Panc1 (cell line): ENCODE data around the gene HMGCS1. TPM values are rescaled to one million over a fixed set of nuclear protein-coding genes. Genes with fewer than 3 reads are reported as not detected.

Experiments used
- ATAC-seq: fragments of 200-7000 bp; cut with Tn5 transposase; 2 replicates; pipeline ENCODE4 v1.9.1; 2020; ENCODE audit warnings: mild to moderate bottlenecking, moderate library complexity
- BruUV-seq: library from RNA; stranded (reverse); fragments of 400-500 nt; replicated peaks from 2 replicates; lab custom pipeline; 2021; lab: Mats Ljungman, UMichigan
- CTCF ChIA-PET: fragments of 300-600 bp; sonication (Branson Sonifier 250); formaldehyde crosslinking; loops from one replicate; lab custom pipeline; 2022; ENCODE audit warnings: antibody characterized with exemption; lab: Charles Lee
- POLR2A ChIA-PET: fragments of 300-600 bp; sonication (Branson Sonifier 250); formaldehyde crosslinking; loops from one replicate; lab custom pipeline; 2022; ENCODE audit warnings: antibody characterized with exemption; lab: Charles Lee
- DNase-seq: peaks from one replicate; pipeline ENCODE4 v3.0.0-alpha.2; 2010; ENCODE audit warnings: low read depth, low spot score
- H3K27ac ChIP-seq: 2 replicates; pipeline ENCODE4 v1.5.1; 2011; ENCODE audit warnings: mild to moderate bottlenecking, low read length, inconsistent platforms
- H3K27me3 ChIP-seq: fragments of 200-500 bp; sonication (Bioruptor generic); 2 replicates; pipeline ENCODE4 v1.6.0; 2014; ENCODE audit warnings: low read length, inconsistent platforms; ENCODE audit not compliant: control insufficient read depth, insufficient read depth
- H3K36me3 ChIP-seq: fragments of 200-500 bp; sonication (Bioruptor generic); 2 replicates; pipeline ENCODE4 v1.5.1; 2014; ENCODE audit warnings: inconsistent platforms, mild to moderate bottlenecking, low read length, moderate library complexity; ENCODE audit not compliant: control insufficient read depth, insufficient read depth
- H3K4me1 ChIP-seq: 2 replicates; pipeline ENCODE4 v1.5.1; 2011; ENCODE audit warnings: inconsistent platforms, mild to moderate bottlenecking, low read length, moderate library complexity; ENCODE audit not compliant: control insufficient read depth, insufficient read depth
- H3K4me3 ChIP-seq, 2 experiments: 2 replicates each; pipeline ENCODE4 v1.5.1; 2011 to 2012; ENCODE audit warnings: low read depth in 2 of 2, low read length in 2 of 2, mild to moderate bottlenecking in 2 of 2, inconsistent platforms in 1 of 2, moderate library complexity in 1 of 2
- H3K9me3 ChIP-seq: fragments of 200-500 bp; sonication (Bioruptor generic); 2 replicates; pipeline ENCODE4 v1.5.1; 2014; ENCODE audit warnings: low read depth, mild to moderate bottlenecking, inconsistent platforms, low read length, moderate library complexity; ENCODE audit not compliant: control insufficient read depth, insufficient read depth
- POLR2AphosphoS5 ChIP-seq: IDR thresholded peaks from 2 replicates; pipeline ENCODE4 v1.6.1; 2012; ENCODE audit warnings: mild to moderate bottlenecking, low read depth, low read length, moderate library complexity
- SIN3A ChIP-seq: IDR thresholded peaks from 2 replicates; pipeline ENCODE4 v1.6.1; 2012; ENCODE audit warnings: low read depth, mild to moderate bottlenecking, low read length, moderate library complexity, borderline replicate concordance; ENCODE audit not compliant: insufficient read depth
- TCF7L2 ChIP-seq: IDR thresholded peaks from 2 replicates; pipeline ENCODE4 v1.6.1; 2011; ENCODE audit warnings: mild to moderate bottlenecking, low read depth, low read length, inconsistent platforms
- in situ Hi-C: cut with HindIII; loops from 2 replicates; pipeline ENCODE4 v1.10.0; 2016; ENCODE audit warnings: low sequenced_read_pairs, low pct_unique_long_range_greater_than_20kb
- intact Hi-C: fragments of 100-400 bp; cut with micrococcal nuclease; formaldehyde crosslinking; loops from one replicate; pipeline ENCODE4 v1.10.0; 2022; ENCODE audit not compliant: unreplicated experiment
- total RNA-seq: library from RNA; stranded (reverse); gene quantifications from one replicate; pipeline ENCODE4 v1.2.1, GENCODE V29; 2021; ENCODE audit not compliant: unreplicated experiment
- TF ChIP-seq, protein P1 (sequence below), 2 experiments: IDR thresholded peaks; 2 replicates each; pipeline ENCODE4 v1.6.1; 2011 to 2012; ENCODE audit warnings: low read depth in 2 of 2, control low read depth in 1 of 2, low read length in 1 of 2, mild to moderate bottlenecking in 1 of 2, moderate library complexity in 1 of 2; ENCODE audit not compliant: insufficient read depth in 1 of 2
- TF ChIP-seq, protein P2 (sequence below): fragments of 450-650 bp; IDR thresholded peaks from 2 replicates; pipeline ENCODE4 v1.5.1; 2017; ENCODE audit warnings: mild to moderate bottlenecking

The HMGCS1 gene
- total RNA-seq, 1 experiment from 2014 or later: 66.1 TPM

GRCh38 chr5:43294226-43294625, 19.0 kb downstream of the HMGCS1 start:
- Histone ChIP-seq H3K36me3 (peaks cover 46% of the 10 kb centered on the region), H3K27ac (no peak overlapping the region), H3K27me3 (no peaks in the 10 kb centered on the region), H3K4me3 (no peak overlapping the region), H3K4me1 (no peaks in the 10 kb centered on the region), H3K9me3 (no peaks in the 10 kb centered on the region)
- intact Hi-C loops (no loop called here), in situ Hi-C loops (no loop called here)
- no peak for ATAC-seq
- no peak for DNase-seq
- POLR2A ChIA-PET: interaction anchor here (0.6 kb wide), 1 partner anchor 24 kb away, joined by 7 read pairs; no protein-coding TSS in a partner anchor
- CTCF ChIA-PET: no interaction called here
- TF ChIP-seq, protein P1, sequence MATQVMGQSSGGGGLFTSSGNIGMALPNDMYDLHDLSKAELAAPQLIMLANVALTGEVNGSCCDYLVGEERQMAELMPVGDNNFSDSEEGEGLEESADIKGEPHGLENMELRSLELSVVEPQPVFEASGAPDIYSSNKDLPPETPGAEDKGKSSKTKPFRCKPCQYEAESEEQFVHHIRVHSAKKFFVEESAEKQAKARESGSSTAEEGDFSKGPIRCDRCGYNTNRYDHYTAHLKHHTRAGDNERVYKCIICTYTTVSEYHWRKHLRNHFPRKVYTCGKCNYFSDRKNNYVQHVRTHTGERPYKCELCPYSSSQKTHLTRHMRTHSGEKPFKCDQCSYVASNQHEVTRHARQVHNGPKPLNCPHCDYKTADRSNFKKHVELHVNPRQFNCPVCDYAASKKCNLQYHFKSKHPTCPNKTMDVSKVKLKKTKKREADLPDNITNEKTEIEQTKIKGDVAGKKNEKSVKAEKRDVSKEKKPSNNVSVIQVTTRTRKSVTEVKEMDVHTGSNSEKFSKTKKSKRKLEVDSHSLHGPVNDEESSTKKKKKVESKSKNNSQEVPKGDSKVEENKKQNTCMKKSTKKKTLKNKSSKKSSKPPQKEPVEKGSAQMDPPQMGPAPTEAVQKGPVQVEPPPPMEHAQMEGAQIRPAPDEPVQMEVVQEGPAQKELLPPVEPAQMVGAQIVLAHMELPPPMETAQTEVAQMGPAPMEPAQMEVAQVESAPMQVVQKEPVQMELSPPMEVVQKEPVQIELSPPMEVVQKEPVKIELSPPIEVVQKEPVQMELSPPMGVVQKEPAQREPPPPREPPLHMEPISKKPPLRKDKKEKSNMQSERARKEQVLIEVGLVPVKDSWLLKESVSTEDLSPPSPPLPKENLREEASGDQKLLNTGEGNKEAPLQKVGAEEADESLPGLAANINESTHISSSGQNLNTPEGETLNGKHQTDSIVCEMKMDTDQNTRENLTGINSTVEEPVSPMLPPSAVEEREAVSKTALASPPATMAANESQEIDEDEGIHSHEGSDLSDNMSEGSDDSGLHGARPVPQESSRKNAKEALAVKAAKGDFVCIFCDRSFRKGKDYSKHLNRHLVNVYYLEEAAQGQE (IDR thresholded peaks at IDR 0.05; ENCODE audit: insufficient read depth in 1 of 2, low read depth in 2 of 2, low read length in 1 of 2): no peak
- TF ChIP-seq POLR2AphosphoS5 (no peak), SIN3A (no peak), TCF7L2 (no peak)
- TF ChIP-seq, protein P2, sequence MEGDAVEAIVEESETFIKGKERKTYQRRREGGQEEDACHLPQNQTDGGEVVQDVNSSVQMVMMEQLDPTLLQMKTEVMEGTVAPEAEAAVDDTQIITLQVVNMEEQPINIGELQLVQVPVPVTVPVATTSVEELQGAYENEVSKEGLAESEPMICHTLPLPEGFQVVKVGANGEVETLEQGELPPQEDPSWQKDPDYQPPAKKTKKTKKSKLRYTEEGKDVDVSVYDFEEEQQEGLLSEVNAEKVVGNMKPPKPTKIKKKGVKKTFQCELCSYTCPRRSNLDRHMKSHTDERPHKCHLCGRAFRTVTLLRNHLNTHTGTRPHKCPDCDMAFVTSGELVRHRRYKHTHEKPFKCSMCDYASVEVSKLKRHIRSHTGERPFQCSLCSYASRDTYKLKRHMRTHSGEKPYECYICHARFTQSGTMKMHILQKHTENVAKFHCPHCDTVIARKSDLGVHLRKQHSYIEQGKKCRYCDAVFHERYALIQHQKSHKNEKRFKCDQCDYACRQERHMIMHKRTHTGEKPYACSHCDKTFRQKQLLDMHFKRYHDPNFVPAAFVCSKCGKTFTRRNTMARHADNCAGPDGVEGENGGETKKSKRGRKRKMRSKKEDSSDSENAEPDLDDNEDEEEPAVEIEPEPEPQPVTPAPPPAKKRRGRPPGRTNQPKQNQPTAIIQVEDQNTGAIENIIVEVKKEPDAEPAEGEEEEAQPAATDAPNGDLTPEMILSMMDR: no peak
- BruUV-seq: no TSS peak

DNA sequence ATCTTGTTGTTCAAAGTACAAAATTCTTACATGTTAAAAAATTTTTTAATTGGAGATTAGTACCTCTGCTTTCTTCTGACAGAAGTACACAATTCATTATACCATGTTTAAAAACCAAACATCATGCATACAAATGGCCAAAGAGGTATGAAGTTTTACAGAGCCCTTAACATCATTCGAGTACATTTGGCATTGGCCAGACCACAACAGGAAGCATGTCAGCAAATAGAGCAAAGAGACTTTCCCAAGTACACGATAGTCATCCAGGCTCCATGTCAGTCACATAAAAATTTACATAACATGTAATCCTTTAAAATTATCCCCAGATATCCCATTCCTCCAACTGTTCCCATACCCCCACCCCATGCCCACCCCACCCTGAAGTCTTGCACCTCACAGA, 22.5 kb downstream of the HMGCS1 start:
- TF ChIP-seq SIN3A (no peak), POLR2AphosphoS5 (no peak), TCF7L2 (no peak)
- TF ChIP-seq, protein P2: no peak
- TF ChIP-seq, protein P1 (IDR thresholded peaks at IDR 0.05; ENCODE audit: insufficient read depth in 1 of 2, low read depth in 2 of 2, low read length in 1 of 2): no peak
- Histone ChIP-seq H3K36me3 (peaks cover 24% of the 10 kb centered on the region), H3K27me3 (no peaks in the 10 kb centered on the region), H3K9me3 (no peaks in the 10 kb centered on the region), H3K4me3 (no peak overlapping the region), H3K27ac (no peak overlapping the region), H3K4me1 (no peaks in the 10 kb centered on the region)
- ChIA-PET POLR2A (no interaction called here), CTCF (no interaction called here)
- no peak for ATAC-seq
- no peak for DNase-seq
- no TSS peak for BruUV-seq
- intact Hi-C loops: no loop called here
- in situ Hi-C loops: no loop called here
